K562 treated with DMSO at 1 percent for 24 hours (cell line): ENCODE results near the gene KRTAP3-2. TPM values are rescaled to one million over a fixed set of nuclear protein-coding genes. Genes with fewer than 3 reads are reported as not detected.

Experiments used
- total RNA-seq: library from RNA; unstranded; fragments of 300-600 nt; gene quantifications from 2 replicates; pipeline ENCODE4 v1.2.3, GENCODE V29; 2022; ENCODE audit warnings: low read depth; ENCODE audit not compliant: insufficient read depth

The KRTAP3-2 gene
- total RNA-seq, result not detected in 2 replicates

DNA sequence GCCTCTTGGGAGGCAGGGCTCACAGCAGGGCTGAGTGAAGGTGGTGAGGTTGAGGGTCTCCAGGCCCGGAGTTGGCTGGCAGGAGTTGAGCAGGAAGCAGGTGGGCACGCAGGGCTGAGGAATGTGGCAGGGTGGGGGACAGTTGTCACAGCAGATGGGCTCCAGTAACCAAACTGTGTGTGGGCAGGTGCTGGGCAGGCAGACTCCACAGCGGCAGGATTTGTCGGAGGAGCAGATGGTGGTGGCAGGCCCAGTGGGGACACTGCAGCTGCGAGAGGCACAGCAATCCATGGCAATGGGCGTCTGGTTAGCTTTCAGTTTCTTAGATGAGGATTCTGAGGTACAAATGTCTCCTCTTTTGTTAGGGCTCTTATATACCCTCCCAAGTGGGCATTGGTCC lies at the start of gene KRTAP3-2:
KRTAP3-2 (minus strand) TSS at position 344 of the 400 bp plus-strand sequence; CDS start at position 291, 53 bp downstream.

DNA sequence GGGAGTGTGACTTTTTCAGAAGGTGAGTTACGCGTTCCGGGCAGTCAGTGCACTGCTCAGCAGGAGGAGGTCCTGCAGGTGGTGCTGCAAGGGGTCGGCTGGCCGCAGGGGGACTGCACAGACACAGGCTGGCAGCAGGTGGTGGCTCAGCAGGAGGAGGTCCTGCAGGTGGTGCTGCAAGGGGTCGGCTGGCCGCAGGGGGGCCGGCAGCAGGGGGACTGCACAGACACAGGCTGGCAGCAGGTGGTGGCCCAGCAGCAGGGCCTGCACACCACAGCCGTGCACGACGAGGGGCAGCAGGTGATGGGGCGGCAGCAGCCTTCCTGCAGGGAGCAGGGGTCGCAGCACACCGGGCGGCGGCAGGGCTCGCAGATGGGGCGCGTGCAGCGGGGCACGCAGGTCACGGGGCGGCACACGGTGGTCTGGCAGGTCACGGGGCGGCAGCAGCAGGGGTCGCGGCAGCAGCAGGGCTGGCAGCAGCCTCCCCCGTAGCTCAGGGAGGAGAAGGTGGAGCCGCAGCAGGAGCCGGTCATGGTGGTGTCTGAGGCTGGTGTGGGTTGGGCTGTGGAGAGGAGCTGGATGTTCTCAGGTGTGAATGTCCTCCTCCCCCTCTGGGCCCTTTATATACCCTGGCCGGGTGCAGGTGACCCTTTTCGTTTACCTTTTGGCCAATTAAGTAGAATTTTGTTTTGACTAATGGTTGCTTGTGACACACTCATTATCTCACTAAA lies 47.2 kb upstream of the KRTAP3-2 start, which contains the start of gene KRTAP2-1:
KRTAP2-1 (minus strand) TSS at position 582 of the 731 bp plus-strand sequence; CDS start at position 533, 49 bp downstream.

DNA sequence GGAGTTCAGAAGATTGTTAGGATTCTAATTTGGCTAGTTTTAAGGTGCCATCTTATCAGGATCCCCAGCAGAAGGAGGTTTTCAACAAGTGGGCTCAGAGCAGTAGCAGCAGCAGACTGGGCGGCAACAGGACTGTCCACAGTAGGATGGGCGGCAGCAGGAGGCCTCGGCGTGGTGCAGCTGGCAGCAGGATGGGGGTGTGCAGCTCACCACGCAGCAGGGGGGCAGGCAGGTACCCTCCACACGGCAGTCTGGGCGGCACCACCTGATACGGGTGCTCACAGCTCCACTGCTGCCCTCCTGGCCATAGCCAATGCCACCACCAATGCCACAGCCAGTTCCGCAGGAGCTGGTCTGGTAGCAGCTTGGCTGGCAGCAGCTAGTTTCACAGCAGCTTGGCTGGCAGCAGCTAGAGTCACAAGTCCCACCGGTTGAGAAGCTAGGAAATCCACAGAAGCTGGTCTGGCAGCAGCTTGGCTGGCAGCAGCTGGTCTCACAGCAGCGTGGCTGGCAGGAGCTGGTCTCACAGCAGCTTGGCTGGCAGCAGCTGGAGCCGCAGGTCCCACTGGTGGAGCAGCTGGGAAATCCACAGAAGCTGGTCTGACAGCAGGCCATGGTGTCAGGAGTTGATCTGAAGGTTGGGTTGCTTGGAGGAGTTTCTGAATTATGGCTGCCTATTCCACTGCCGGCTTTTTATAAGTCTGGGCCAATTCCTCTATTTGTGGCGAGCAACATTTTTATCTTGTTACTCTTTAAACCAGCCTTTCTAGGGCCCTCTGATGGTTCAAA lies 41.3 kb upstream of the KRTAP3-2 start, which contains the start of gene KRTAP1-1:
KRTAP1-1 (minus strand) TSS at position 668 of the 789 bp plus-strand sequence; CDS start at position 615, 53 bp downstream.

DNA sequence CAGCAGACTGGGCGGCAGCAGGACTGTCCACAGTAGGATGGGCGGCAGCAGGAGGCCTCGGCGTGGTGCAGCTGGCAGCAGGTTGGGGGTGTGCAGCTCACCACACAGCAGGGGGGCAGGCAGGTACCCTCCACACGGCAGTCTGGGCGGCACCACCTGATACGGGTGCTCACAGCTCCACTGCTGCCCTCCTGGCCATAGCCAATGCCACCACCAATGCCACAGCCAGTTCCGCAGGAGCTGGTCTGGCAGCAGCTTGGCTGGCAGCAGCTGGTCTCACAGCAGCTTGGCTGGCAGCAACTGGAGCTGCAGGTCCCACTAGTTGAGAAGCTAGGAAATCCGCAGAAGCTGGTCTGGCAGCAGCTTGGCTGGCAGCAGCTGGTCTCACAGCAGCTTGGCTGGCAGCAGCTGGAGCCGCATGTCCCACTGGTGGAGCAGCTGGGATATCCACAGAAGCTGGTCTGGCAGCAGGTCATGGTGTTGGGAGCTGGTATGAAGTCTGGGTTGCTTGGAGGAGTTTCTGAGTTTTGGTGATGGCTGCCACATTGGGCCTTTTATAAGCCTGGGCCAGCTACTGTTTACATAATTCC lies 34.7 kb upstream of the KRTAP3-2 start, which contains the start of gene KRTAP1-3:
KRTAP1-3 (minus strand) TSS at position 529 of the 590 bp plus-strand sequence; CDS start at position 476, 53 bp downstream.

DNA sequence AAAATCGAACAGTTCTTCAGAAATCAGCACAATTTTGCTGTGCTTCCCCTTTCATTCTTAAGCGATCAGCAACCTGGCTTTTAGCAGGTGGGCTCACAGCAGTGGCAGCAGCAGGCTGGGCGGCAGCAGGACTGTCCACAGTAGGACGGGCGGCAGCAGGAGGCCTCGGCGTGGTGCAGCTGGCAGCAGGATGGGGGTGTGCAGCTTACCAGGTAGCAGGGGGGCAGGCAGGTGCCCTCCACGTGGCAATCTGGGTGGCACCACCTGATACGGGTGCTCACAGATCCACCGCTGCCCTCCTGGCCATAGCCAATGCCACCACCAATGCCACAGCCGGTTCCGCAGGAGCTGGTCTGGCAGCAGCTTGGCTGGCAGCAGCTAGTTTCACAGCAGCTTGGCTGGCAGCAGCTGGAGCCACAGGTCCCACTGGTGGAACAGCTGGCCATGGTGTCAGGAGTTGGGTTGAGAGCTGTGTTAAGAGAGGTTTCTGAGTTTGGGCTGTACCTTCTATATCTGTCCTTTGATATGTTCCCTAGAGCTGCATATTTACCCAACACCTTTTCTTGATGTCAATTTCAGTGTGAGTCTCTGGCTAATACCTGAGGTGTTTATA lies 30.0 kb upstream of the KRTAP3-2 start, which contains the start of gene KRTAP1-4:
KRTAP1-4 (minus strand) TSS at position 563 of the 613 bp plus-strand sequence; CDS start at position 446, 117 bp downstream.

DNA sequence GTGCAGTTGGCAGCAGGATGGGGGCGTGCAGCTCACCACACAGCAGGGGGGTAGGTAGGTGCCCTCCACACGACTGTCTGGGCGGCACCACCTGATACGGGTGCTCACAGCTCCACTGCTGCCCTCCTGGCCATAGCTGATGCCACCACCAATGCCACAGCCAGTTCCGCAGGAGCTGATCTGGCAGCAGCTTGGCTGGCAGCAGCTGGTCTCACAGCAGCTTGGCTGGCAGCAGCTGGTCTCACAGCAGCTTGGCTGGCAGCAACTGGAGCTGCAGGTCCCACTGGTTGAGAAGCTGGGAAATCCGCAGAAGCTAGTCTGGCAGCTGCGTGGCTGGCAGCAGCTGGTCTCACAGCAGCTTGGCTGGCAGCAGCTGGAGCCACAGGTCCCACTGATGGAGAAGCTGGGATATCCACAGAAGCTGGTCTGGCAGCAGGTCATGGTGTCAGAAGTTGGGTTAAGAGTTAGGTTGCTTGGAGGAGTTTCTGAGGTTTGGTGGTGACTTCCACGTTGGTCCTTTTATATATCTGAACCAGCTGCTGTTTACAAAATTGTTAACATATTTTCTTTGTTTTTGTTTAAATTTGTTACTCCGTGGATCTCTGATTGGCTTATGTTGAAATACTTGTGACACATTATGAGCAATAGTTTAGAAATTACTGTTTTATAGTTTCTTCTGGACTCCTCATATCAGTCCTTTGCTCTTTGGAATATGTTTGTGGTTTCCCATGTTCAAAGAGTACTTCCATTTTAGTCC lies 27.2 kb upstream of the KRTAP3-2 start, which contains the start of gene KRTAP1-5:
KRTAP1-5 (minus strand) TSS at position 494 of the 757 bp plus-strand sequence; CDS start at position 441, 53 bp downstream.

DNA sequence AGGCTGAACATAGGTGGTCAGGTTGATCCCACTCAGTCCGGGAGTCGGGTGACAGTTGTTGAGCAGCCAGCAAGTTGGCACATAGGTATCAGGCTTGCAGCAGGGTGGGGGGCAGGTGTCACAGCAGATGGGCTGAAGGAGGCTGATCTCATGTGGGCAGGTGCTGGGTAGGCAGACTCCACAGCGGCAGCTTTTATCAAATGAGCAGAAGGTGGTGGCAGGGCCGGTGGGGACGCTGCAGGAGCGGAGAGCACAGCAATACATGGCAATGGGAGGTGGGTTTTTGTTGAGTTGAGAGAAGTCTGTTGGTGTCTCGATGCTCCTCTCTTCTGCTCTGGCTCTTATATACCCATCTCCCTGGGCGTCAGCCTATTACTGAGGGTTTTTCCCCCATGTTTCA lies 9.1 kb upstream of the KRTAP3-2 start, which contains the start of gene KRTAP3-1:
KRTAP3-1 (minus strand) TSS at position 318 of the 400 bp plus-strand sequence; CDS start at position 264, 54 bp downstream.

DNA sequence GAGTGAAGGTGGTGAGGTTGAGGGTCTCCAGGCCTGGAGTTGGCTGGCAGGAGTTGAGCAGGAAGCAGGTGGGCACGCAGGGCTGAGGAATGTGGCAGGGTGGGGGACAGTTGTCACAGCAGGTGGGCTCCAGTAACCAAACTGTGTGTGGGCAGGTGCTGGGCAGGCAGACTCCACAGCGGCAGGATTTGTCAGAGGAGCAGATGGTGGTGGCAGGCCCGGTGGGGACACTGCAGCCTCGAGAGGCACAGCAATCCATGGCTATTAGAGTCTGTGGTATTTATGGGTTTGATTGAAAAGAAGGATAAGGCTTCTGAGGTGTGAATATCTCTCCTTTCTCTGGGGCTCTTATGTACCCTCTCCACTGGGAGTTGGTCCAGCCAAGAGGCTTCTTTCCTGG lies 5.9 kb downstream of the KRTAP3-2 start, which contains the start of gene KRTAP3-3:
KRTAP3-3 (minus strand) TSS at position 326 of the 400 bp plus-strand sequence; CDS start at position 259, 67 bp downstream.

DNA sequence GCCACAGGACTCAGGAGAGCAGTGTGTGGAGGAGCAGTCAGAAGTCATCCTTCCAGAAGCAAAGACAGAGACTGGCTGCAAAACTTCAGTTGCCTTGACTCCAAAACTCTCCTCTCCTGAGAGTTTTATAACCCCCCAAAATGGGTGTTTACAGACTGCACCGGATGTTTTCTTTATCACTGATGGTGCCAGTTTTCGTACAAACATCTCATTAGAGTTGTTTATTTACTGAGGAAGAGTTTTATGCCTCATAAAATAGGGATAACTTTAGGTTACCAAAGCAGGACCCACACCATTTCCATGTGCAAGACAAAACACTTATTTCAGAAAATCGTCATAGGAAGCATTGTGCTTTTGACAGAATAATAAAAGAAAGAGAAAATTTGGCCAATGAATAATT lies 15.5 kb downstream of the KRTAP3-2 start, which contains the start of gene KRT40:
KRT40 (minus strand) TSS at position 101 of the 400 bp plus-strand sequence; CDS start at position 48, 53 bp downstream.

DNA sequence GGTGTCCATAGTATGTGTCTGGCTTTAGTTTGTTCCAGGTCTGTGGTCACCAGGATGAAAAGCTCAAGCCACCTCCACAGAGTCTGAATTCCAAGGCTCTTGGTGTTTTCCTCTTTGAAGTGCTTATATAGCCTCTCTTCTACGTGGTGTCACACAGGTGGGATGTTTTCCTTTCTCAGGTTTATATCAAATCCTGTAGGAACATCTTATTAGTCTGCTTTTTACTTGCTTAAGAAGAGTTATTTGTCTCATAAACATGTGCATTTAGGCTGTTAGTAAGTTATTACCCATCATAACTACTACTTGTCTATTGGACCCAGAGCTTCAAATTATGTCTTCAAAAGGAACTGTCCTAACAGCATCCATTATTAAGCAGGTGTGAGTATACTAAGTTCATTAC lies 32.9 kb downstream of the KRTAP3-2 start, which contains the start of gene KRT39:
KRT39 (minus strand) TSS at position 101 of the 400 bp plus-strand sequence; CDS start at position 9, 92 bp downstream.

Other genes with a start within 250 kb of the KRTAP3-2 start
- gene KRT25, start 244.6 kb downstream of the KRTAP3-2 start, total RNA-seq, result not detected in 2 replicates
- not detected in 2 replicates for gene KRT26, start 227.7 kb downstream of the KRTAP3-2 start, total RNA-seq
- gene KRT27, start 217.4 kb downstream of the KRTAP3-2 start, total RNA-seq, result not detected in 2 replicates
- gene KRT28, start 199.9 kb downstream of the KRTAP3-2 start, total RNA-seq, result not detected in 2 replicates
- 61.4 and 78.5 TPM in 2 replicates for gene KRT10, start 177.3 kb downstream of the KRTAP3-2 start, total RNA-seq
- 6.3 and 7.9 TPM in 2 replicates for gene KRT12, start 132.7 kb downstream of the KRTAP3-2 start, total RNA-seq
- gene KRT20, start 114.7 kb downstream of the KRTAP3-2 start, total RNA-seq, result not detected in 2 replicates
- not detected in 2 replicates for gene KRT23, start 62.3 kb downstream of the KRTAP3-2 start, total RNA-seq
- not detected in 2 replicates for gene KRT39, start 33.0 kb downstream of the KRTAP3-2 start, total RNA-seq
- gene KRT40, start 15.6 kb downstream of the KRTAP3-2 start, total RNA-seq, result not detected in 2 replicates
- gene KRTAP3-3, start 5.7 kb downstream of the KRTAP3-2 start, total RNA-seq, result not detected in 2 replicates
- not detected in 2 replicates for gene KRTAP3-1, start 9.2 kb upstream of the KRTAP3-2 start, total RNA-seq
- not detected in 2 replicates for gene KRTAP1-5, start 27.3 kb upstream of the KRTAP3-2 start, total RNA-seq
- not detected in 2 replicates for gene KRTAP1-4, start 30.3 kb upstream of the KRTAP3-2 start, total RNA-seq
- gene KRTAP1-3, start 35.0 kb upstream of the KRTAP3-2 start, total RNA-seq, result not detected in 2 replicates
- gene KRTAP1-1, start 41.5 kb upstream of the KRTAP3-2 start, total RNA-seq, result not detected in 2 replicates
- gene KRTAP2-1, start 47.4 kb upstream of the KRTAP3-2 start, total RNA-seq, result not detected in 2 replicates
- not detected in 2 replicates for gene KRTAP2-2, start 55.3 kb upstream of the KRTAP3-2 start, total RNA-seq
- not detected in 2 replicates for gene KRTAP2-3, start 60.2 kb upstream of the KRTAP3-2 start, total RNA-seq
- gene KRTAP2-4, start 66.0 kb upstream of the KRTAP3-2 start, total RNA-seq, result not detected in 2 replicates
- gene KRTAP4-7, start 84.2 kb upstream of the KRTAP3-2 start, total RNA-seq, result not detected in 2 replicates
- not detected in 2 replicates for gene KRTAP4-8, start 98.2 kb upstream of the KRTAP3-2 start, total RNA-seq
- not detected in 2 replicates for gene KRTAP4-16, start 102.3 kb upstream of the KRTAP3-2 start, total RNA-seq
- gene KRTAP4-9, start 105.5 kb upstream of the KRTAP3-2 start, total RNA-seq, result not detected in 2 replicates
- gene KRTAP4-11, start 118.5 kb upstream of the KRTAP3-2 start, total RNA-seq, result not detected in 2 replicates
- not detected in 2 replicates for gene KRTAP4-12, start 124.3 kb upstream of the KRTAP3-2 start, total RNA-seq
- gene KRTAP4-6, start 140.6 kb upstream of the KRTAP3-2 start, total RNA-seq, result not detected in 2 replicates
- gene KRTAP4-5, start 149.9 kb upstream of the KRTAP3-2 start, total RNA-seq, result not detected in 2 replicates
- not detected in 2 replicates for gene KRTAP4-4, start 160.8 kb upstream of the KRTAP3-2 start, total RNA-seq
- not detected in 2 replicates for gene KRTAP4-3, start 168.3 kb upstream of the KRTAP3-2 start, total RNA-seq
- gene KRTAP4-2, start 178.3 kb upstream of the KRTAP3-2 start, total RNA-seq, result not detected in 2 replicates
- gene KRTAP4-1, start 185.0 kb upstream of the KRTAP3-2 start, total RNA-seq, result not detected in 2 replicates
- gene KRTAP9-1, start 190.0 kb upstream of the KRTAP3-2 start, total RNA-seq, result not detected in 2 replicates
- gene KRTAP9-2, start 226.7 kb upstream of the KRTAP3-2 start, total RNA-seq, result not detected in 2 replicates
- gene KRTAP9-3, start 232.5 kb upstream of the KRTAP3-2 start, total RNA-seq, result not detected in 2 replicates
- not detected in 2 replicates for gene KRTAP9-8, start 238.1 kb upstream of the KRTAP3-2 start, total RNA-seq
- gene KRTAP9-4, start 249.8 kb upstream of the KRTAP3-2 start, total RNA-seq, result not detected in 2 replicates